Measurements from ENCODE around the gene HPS5.

DNA sequence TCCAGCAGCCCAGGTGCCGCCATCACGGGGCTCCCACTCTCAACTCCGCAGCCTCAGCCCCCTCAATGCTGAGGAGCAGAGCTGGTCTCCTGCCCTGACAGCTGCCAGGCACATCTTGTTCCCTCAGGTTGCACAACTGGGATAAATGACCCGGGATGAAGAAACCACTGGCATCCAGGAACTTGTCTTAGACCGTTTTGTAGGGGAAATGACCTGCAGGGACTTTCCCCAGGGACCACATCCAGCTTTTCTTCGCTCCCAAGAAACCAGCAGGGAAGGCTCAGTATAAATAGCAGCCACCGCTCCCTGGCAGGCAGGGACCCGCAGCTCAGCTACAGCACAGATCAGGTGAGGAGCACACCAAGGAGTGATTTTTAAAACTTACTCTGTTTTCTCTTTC lies 56.0 kb downstream of the HPS5 start, which contains the start of gene SAA1:
- TF ChIP-seq, protein P1, sequence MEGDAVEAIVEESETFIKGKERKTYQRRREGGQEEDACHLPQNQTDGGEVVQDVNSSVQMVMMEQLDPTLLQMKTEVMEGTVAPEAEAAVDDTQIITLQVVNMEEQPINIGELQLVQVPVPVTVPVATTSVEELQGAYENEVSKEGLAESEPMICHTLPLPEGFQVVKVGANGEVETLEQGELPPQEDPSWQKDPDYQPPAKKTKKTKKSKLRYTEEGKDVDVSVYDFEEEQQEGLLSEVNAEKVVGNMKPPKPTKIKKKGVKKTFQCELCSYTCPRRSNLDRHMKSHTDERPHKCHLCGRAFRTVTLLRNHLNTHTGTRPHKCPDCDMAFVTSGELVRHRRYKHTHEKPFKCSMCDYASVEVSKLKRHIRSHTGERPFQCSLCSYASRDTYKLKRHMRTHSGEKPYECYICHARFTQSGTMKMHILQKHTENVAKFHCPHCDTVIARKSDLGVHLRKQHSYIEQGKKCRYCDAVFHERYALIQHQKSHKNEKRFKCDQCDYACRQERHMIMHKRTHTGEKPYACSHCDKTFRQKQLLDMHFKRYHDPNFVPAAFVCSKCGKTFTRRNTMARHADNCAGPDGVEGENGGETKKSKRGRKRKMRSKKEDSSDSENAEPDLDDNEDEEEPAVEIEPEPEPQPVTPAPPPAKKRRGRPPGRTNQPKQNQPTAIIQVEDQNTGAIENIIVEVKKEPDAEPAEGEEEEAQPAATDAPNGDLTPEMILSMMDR (IDR thresholded peaks at IDR 0.05), result no peak
- TF ChIP-seq POLR2A (IDR thresholded peaks at IDR 0.05), result no peak

All from esophagus squamous epithelium (tissue), 4 donors.